ELF-1 (cell line): ENCODE data around the gene ABCC4.

Source experiments
- DNase-seq: peaks from one replicate; pipeline ENCODE4 v3.0.0-alpha.2; 2016; ENCODE audit warnings: low read depth, low spot score

Gene ABCC4

GRCh38 chr13:95121516-95121915, 179.7 kb downstream of the ABCC4 start:
- DNase-seq: no peak

- DNase-seq: no peak
Measured at GRCh38 chr13:95120650-95121049, 180.6 kb downstream of the ABCC4 start.

GRCh38 chr13:95118541-95119324, 182.5 kb downstream of the ABCC4 start:
- DNase-seq: no peak

GRCh38 chr13:95117092-95117491, 184.2 kb downstream of the ABCC4 start:
- no peak for DNase-seq

- DNase-seq: no peak
Measured at GRCh38 chr13:95115525-95115924, 185.7 kb downstream of the ABCC4 start.

GRCh38 chr13:95113601-95114000, 187.7 kb downstream of the ABCC4 start:
- DNase-seq: no peak

- DNase-seq: no peak
Measured at GRCh38 chr13:95112883-95113282, 188.4 kb downstream of the ABCC4 start.

- no peak for DNase-seq
Measured at GRCh38 chr13:95111608-95112007, 189.6 kb downstream of the ABCC4 start.

GRCh38 chr13:95106562-95106961, 194.7 kb downstream of the ABCC4 start:
- no peak for DNase-seq

GRCh38 chr13:95100525-95101433, 200.5 kb downstream of the ABCC4 start:
- DNase-seq: no peak

GRCh38 chr13:95099541-95099940, 201.7 kb downstream of the ABCC4 start:
- DNase-seq: no peak

- DNase-seq: no peak
Measured at GRCh38 chr13:95098916-95099315, 202.3 kb downstream of the ABCC4 start.

- no peak for DNase-seq
Measured at GRCh38 chr13:95091755-95092154, 209.5 kb downstream of the ABCC4 start.

GRCh38 chr13:95087746-95088305, 213.4 kb downstream of the ABCC4 start:
- no peak for DNase-seq

GRCh38 chr13:95086761-95087160, 214.5 kb downstream of the ABCC4 start:
- DNase-seq: no peak

- DNase-seq: no peak
Measured at GRCh38 chr13:95083758-95084157, 217.5 kb downstream of the ABCC4 start.

- DNase-seq: no peak
Measured at GRCh38 chr13:95083066-95083465, 218.2 kb downstream of the ABCC4 start.

GRCh38 chr13:95075506-95075905, 225.7 kb downstream of the ABCC4 start:
- DNase-seq: peak; percentile 44

GRCh38 chr13:95074820-95075219, 226.4 kb downstream of the ABCC4 start:
- no peak for DNase-seq

GRCh38 chr13:95073747-95074311, 227.4 kb downstream of the ABCC4 start:
- DNase-seq: no peak

GRCh38 chr13:95067303-95067702, 233.9 kb downstream of the ABCC4 start:
- no peak for DNase-seq

- DNase-seq: no peak
Measured at GRCh38 chr13:95060014-95060519, 241.2 kb downstream of the ABCC4 start.
